Measurements from ENCODE around the gene MYCL.

Gene MYCL

GRCh38 chr1:39850606-39851216, 51.0 kb downstream of the MYCL start:
- DNase-seq, result no peak

GRCh38 chr1:39849203-39849602, 52.5 kb downstream of the MYCL start:
- no peak for DNase-seq

- DNase-seq, result no peak
Observed at GRCh38 chr1:39847940-39848339, 53.8 kb downstream of the MYCL start.

- no peak for DNase-seq
Observed at GRCh38 chr1:39846796-39847195, 54.9 kb downstream of the MYCL start.

GRCh38 chr1:39845569-39846566, 55.8 kb downstream of the MYCL start:
- peak; percentile 100 for DNase-seq
